C4-2B (cell line): ENCODE data around the gene ITGB5.

Experiments
- ZFX ChIP-seq: fragments of 450-650 bp; IDR thresholded peaks from 2 replicates; pipeline ENCODE4 v1.6.1; 2017
- TF ChIP-seq, protein P1 (sequence below): fragments of 450-650 bp; conservative IDR thresholded peaks from 2 replicates; pipeline ENCODE4 v1.5.1; 2017; ENCODE audit warnings: mild to moderate bottlenecking

DNA sequence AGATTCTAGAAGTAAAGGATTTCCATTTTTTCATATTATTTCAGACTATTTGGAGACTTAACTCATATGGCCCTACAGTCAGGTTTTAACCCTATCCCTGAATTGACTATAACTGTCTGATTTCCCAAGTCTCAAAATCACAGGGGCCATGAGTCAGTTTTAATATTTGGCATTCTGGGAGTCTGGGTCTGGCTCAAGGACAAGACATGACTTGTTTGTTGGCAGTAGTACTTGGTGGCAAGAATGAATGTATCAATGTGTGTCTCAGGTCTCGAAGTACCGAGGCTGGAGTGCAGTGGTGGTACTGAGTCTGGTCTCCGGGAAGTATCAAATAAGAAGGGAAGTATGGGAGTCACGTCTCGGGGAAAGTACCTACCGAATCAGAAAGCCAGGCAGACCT is 146.1 kb downstream of the ITGB5 start:
- TF ChIP-seq, protein P1, sequence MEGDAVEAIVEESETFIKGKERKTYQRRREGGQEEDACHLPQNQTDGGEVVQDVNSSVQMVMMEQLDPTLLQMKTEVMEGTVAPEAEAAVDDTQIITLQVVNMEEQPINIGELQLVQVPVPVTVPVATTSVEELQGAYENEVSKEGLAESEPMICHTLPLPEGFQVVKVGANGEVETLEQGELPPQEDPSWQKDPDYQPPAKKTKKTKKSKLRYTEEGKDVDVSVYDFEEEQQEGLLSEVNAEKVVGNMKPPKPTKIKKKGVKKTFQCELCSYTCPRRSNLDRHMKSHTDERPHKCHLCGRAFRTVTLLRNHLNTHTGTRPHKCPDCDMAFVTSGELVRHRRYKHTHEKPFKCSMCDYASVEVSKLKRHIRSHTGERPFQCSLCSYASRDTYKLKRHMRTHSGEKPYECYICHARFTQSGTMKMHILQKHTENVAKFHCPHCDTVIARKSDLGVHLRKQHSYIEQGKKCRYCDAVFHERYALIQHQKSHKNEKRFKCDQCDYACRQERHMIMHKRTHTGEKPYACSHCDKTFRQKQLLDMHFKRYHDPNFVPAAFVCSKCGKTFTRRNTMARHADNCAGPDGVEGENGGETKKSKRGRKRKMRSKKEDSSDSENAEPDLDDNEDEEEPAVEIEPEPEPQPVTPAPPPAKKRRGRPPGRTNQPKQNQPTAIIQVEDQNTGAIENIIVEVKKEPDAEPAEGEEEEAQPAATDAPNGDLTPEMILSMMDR, result no peak
- no peak for TF ChIP-seq ZFX
